SK-N-SH treated with all-trans-retinoic acid at 6 μM for 48 hours (cell line): ENCODE measurements around the gene ARID1B.
A peak's percentile ranks its signal among the peaks of the same experiment; 100 is the strongest.

Source experiments
- ATAC-seq: fragments of 200-7000 bp; cut with Tn5 transposase; 3 replicates; pipeline ENCODE4 v1.9.1; 2020; ENCODE audit warnings: mild to moderate bottlenecking, moderate library complexity
- ARNTL ChIP-seq: fragments of 450-650 bp; formaldehyde crosslinking; IDR thresholded peaks from 2 replicates; pipeline ENCODE4 v1.5.0; 2020; ENCODE audit warnings: low read depth, mild to moderate bottlenecking, moderate library complexity, borderline replicate concordance
- BACH2 ChIP-seq: fragments of 250-450 bp; sonication (Bioruptor Pico); IDR thresholded peaks from 2 replicates; pipeline ENCODE4 v1.9.0; 2021; ENCODE audit warnings: mild to moderate bottlenecking, borderline replicate concordance
- CSDC2 ChIP-seq: fragments of 250-450 bp; sonication (Bioruptor Pico); IDR thresholded peaks from 2 replicates; pipeline ENCODE4 v1.5.0; 2020; ENCODE audit warnings: mild to moderate bottlenecking, moderate library complexity
- CSRNP3 ChIP-seq: fragments of 250-450 bp; sonication (Bioruptor Pico); IDR thresholded peaks from 2 replicates; pipeline ENCODE4 v1.5.1; 2021; ENCODE audit warnings: mild to moderate bottlenecking, moderate library complexity
- ESRRG ChIP-seq: fragments of 250-450 bp; sonication (Bioruptor Pico); IDR thresholded peaks from 2 replicates; pipeline ENCODE4 v1.6.1; 2021; ENCODE audit warnings: mild to moderate bottlenecking
- GLIS3 ChIP-seq: fragments of 250-450 bp; sonication (Bioruptor Pico); IDR thresholded peaks from 2 replicates; pipeline ENCODE4 v1.5.0; 2020; ENCODE audit warnings: mild to moderate bottlenecking, moderate library complexity
- ISL1 ChIP-seq: fragments of 250-450 bp; sonication (Bioruptor Pico); IDR thresholded peaks from 2 replicates; pipeline ENCODE4 v2.1.2; 2022; ENCODE audit warnings: mild to moderate bottlenecking, moderate library complexity
- OSR1 ChIP-seq: fragments of 250-450 bp; sonication (Bioruptor Pico); IDR thresholded peaks from 2 replicates; pipeline ENCODE4 v1.8.0; 2022; ENCODE audit warnings: moderate library complexity, mild to moderate bottlenecking, inconsistent platforms
- PATZ1 ChIP-seq: fragments of 250-450 bp; sonication (Bioruptor Pico); IDR thresholded peaks from 2 replicates; pipeline ENCODE4 v1.8.0; 2020; ENCODE audit warnings: mild to moderate bottlenecking, moderate library complexity, borderline replicate concordance
- PPARA ChIP-seq: fragments of 250-450 bp; sonication (Bioruptor Pico); IDR thresholded peaks from 2 replicates; pipeline ENCODE4 v1.5.0; 2020; ENCODE audit warnings: mild to moderate bottlenecking, borderline replicate concordance
- RARB ChIP-seq: fragments of 250-450 bp; sonication (Bioruptor Pico); IDR thresholded peaks from 2 replicates; pipeline ENCODE4 v1.8.0; 2021; ENCODE audit warnings: mild to moderate bottlenecking, moderate library complexity
- SNAI2 ChIP-seq: fragments of 250-450 bp; sonication (Bioruptor Pico); IDR thresholded peaks from 2 replicates; pipeline ENCODE4 v1.5.0; 2020; ENCODE audit warnings: mild to moderate bottlenecking, moderate library complexity
- TCF4 ChIP-seq: fragments of 250-450 bp; sonication (Bioruptor Pico); IDR thresholded peaks from 2 replicates; pipeline ENCODE4 v1.8.0; 2021; ENCODE audit warnings: mild to moderate bottlenecking, moderate library complexity, borderline replicate concordance
- TOX ChIP-seq: fragments of 250-450 bp; sonication (Bioruptor Pico); IDR thresholded peaks from 2 replicates; pipeline ENCODE4 v1.8.0; 2021; ENCODE audit warnings: mild to moderate bottlenecking, moderate library complexity, borderline replicate concordance
- TSHZ2 ChIP-seq: fragments of 250-450 bp; sonication (Bioruptor Pico); IDR thresholded peaks from 2 replicates; pipeline ENCODE4 v1.5.0; 2020; ENCODE audit warnings: mild to moderate bottlenecking, moderate library complexity
- ZC3H10 ChIP-seq: fragments of 250-450 bp; sonication (Bioruptor Pico); IDR thresholded peaks from 2 replicates; pipeline ENCODE4 v1.5.1; 2021; ENCODE audit warnings: mild to moderate bottlenecking, moderate library complexity
- ZFP3 ChIP-seq: fragments of 250-450 bp; sonication (Bioruptor Pico); IDR thresholded peaks from 2 replicates; pipeline ENCODE4 v1.5.0; 2020; ENCODE audit warnings: mild to moderate bottlenecking, moderate library complexity
- ZFP30 ChIP-seq: fragments of 450-650 bp; formaldehyde crosslinking; IDR thresholded peaks from 2 replicates; pipeline ENCODE4 v1.5.0; 2022; ENCODE audit warnings: mild to moderate bottlenecking, moderate library complexity
- ZNF565 ChIP-seq: fragments of 450-650 bp; formaldehyde crosslinking; conservative IDR thresholded peaks from 2 replicates; pipeline ENCODE4 v1.5.0; 2020; ENCODE audit warnings: low read depth, mild to moderate bottlenecking, moderate library complexity
- ZNF70 ChIP-seq: fragments of 450-650 bp; formaldehyde crosslinking; IDR thresholded peaks from 2 replicates; pipeline ENCODE4 v1.5.0; 2020; ENCODE audit warnings: mild to moderate bottlenecking, moderate library complexity
- ZNF8 ChIP-seq: fragments of 450-650 bp; formaldehyde crosslinking; IDR thresholded peaks from 2 replicates; pipeline ENCODE4 v1.5.0; 2020; ENCODE audit warnings: mild to moderate bottlenecking, moderate library complexity
- TF ChIP-seq, protein P1 (sequence below): fragments of 250-450 bp; sonication (Bioruptor Pico); IDR thresholded peaks from 2 replicates; pipeline ENCODE4 v1.8.0; 2021; ENCODE audit warnings: low read depth, mild to moderate bottlenecking, moderate library complexity, borderline replicate concordance

Gene ARID1B

DNA sequence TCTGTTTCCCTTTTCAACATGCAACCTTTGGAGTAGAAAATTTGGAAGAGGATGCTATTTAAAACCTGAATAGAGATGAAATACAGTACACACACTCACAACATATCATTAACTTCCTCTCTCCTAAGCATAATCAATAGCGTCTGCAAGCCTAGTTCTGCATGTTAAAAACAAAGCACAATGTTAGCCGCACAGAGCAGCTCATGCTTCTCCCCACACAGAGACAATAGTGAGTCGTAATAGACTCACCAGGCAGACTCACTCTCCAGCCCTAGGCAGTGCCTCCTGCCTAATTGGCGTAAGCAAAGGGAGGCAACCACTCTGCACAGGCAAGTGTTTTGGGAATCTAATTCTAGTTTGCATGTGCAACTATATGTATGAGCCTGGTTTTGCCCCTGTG is 45.8 kb upstream of the ARID1B start:
- peak; percentile 85 for ATAC-seq

GRCh38 chr6:156735751-156736150 is 41.4 kb upstream of the ARID1B start:
- no peak for ATAC-seq
- TF ChIP-seq ZNF8 (no peak), PATZ1 (no peak), ZNF565 (CRISPR knock-in tag) (no peak), ZNF70 (CRISPR knock-in tag) (no peak), ISL1 (CRISPR knock-in tag) (no peak), TOX (no peak), ZFP3 (CRISPR knock-in tag) (no peak), ZFP30 (CRISPR knock-in tag) (no peak), OSR1 (CRISPR knock-in tag) (no peak), TSHZ2 (CRISPR knock-in tag) (no peak), ZC3H10 (CRISPR knock-in tag) (no peak), SNAI2 (CRISPR knock-in tag) (no peak), RARB (CRISPR knock-in tag) (no peak), TCF4 (CRISPR knock-in tag) (no peak), ESRRG (CRISPR knock-in tag) (no peak), CSRNP3 (CRISPR knock-in tag) (no peak), PPARA (CRISPR knock-in tag) (no peak), GLIS3 (CRISPR knock-in tag) (no peak), CSDC2 (CRISPR knock-in tag) (no peak)
- TF ChIP-seq, protein P1, sequence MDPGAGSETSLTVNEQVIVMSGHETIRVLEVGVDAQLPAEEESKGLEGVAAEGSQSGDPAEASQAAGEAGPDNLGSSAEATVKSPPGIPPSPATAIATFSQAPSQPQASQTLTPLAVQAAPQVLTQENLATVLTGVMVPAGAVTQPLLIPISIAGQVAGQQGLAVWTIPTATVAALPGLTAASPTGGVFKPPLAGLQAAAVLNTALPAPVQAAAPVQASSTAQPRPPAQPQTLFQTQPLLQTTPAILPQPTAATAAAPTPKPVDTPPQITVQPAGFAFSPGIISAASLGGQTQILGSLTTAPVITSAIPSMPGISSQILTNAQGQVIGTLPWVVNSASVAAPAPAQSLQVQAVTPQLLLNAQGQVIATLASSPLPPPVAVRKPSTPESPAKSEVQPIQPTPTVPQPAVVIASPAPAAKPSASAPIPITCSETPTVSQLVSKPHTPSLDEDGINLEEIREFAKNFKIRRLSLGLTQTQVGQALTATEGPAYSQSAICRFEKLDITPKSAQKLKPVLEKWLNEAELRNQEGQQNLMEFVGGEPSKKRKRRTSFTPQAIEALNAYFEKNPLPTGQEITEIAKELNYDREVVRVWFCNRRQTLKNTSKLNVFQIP (CRISPR knock-in tag) = no peak

More for the DNA sequence above, 45.8 kb upstream of the ARID1B start:
- TF ChIP-seq BACH2 (no peak), ARNTL (CRISPR knock-in tag) (no peak), TCF4 (CRISPR knock-in tag) (no peak), SNAI2 (CRISPR knock-in tag) (no peak), OSR1 (CRISPR knock-in tag) (no peak)

GRCh38 chr6:156740604-156741003 is 36.6 kb upstream of the ARID1B start:
- no peak for ATAC-seq
- TF ChIP-seq ARNTL (CRISPR knock-in tag) = no peak
- no peak for TF ChIP-seq CSRNP3 (CRISPR knock-in tag)
- no peak for TF ChIP-seq PPARA (CRISPR knock-in tag)
- TF ChIP-seq ZNF565 (CRISPR knock-in tag) = no peak
- TF ChIP-seq SNAI2 (CRISPR knock-in tag) = no peak
- TF ChIP-seq BACH2 = no peak
- peak; percentile 66 for TF ChIP-seq ZFP30 (CRISPR knock-in tag)
- TF ChIP-seq RARB (CRISPR knock-in tag) = no peak
- TF ChIP-seq PATZ1 = no peak
